MM.1S (cell line): ENCODE data around the gene CSGALNACT2.

Experiments
- DNase-seq: peaks from one replicate; pipeline ENCODE4 v3.0.0-alpha.2; 2015
- H2AFZ ChIP-seq: fragments of 300-600 bp; sonication (generic); 2 replicates; pipeline ENCODE4 v1.6.0; 2016; ENCODE audit warnings: antibody characterized with exemption, low read length
- H3F3A ChIP-seq: fragments of 300-600 bp; sonication (generic); 2 replicates; pipeline ENCODE4 v1.6.1; 2016; ENCODE audit warnings: mild to moderate bottlenecking, antibody characterized with exemption, low read length, moderate library complexity, mixed read lengths; ENCODE audit not compliant: insufficient read depth
- H3K27ac ChIP-seq: fragments of 300-600 bp; sonication (generic); 2 replicates; pipeline ENCODE4 v1.5.1; 2016; ENCODE audit warnings: mild to moderate bottlenecking, low read length
- H3K27me3 ChIP-seq: fragments of 300-600 bp; sonication (generic); replicated peaks from 2 replicates; pipeline ENCODE4 v1.6.0; 2016; ENCODE audit warnings: low read length; ENCODE audit not compliant: insufficient read depth
- H3K36me3 ChIP-seq: fragments of 300-600 bp; sonication (generic); replicated peaks from 2 replicates; pipeline ENCODE4 v1.6.1; 2016; ENCODE audit warnings: mild to moderate bottlenecking, low read length, mixed read lengths; ENCODE audit not compliant: insufficient read depth
- H3K4me1 ChIP-seq: fragments of 300-600 bp; sonication (generic); 2 replicates; pipeline ENCODE4 v1.6.1; 2016; ENCODE audit warnings: low read length, mixed read lengths
- H3K4me2 ChIP-seq: fragments of 300-600 bp; sonication (generic); 2 replicates; pipeline ENCODE4 v1.6.0; 2016; ENCODE audit warnings: low read depth, low read length
- H3K4me3 ChIP-seq: fragments of 300-600 bp; sonication (generic); 2 replicates; pipeline ENCODE4 v1.5.1; 2016; ENCODE audit warnings: low read length, mixed read lengths
- H3K79me2 ChIP-seq: fragments of 300-600 bp; sonication (generic); 2 replicates; pipeline ENCODE4 v1.6.1; 2016; ENCODE audit warnings: mixed run types, low read length, mixed read lengths
- H3K9ac ChIP-seq: fragments of 300-600 bp; sonication (generic); 2 replicates; pipeline ENCODE4 v1.6.1; 2016; ENCODE audit warnings: low read length, mixed read lengths
- H3K9me2 ChIP-seq: fragments of 300-600 bp; sonication (generic); replicated peaks from 2 replicates; pipeline ENCODE4 v1.6.1; 2016; ENCODE audit warnings: mild to moderate bottlenecking, low read length, mixed read lengths; ENCODE audit not compliant: insufficient read depth
- H3K9me3 ChIP-seq: fragments of 300-600 bp; sonication (generic); replicated peaks from 2 replicates; pipeline ENCODE4 v1.6.1; 2016; ENCODE audit warnings: mild to moderate bottlenecking, low read length, mixed read lengths; ENCODE audit not compliant: insufficient read depth
- H4K20me1 ChIP-seq: fragments of 300-600 bp; sonication (generic); 2 replicates; pipeline ENCODE4 v1.6.1; 2016; ENCODE audit warnings: mild to moderate bottlenecking, low read length, moderate library complexity, mixed read lengths; ENCODE audit not compliant: insufficient read depth
- EZH2 ChIP-seq: fragments of 300-600 bp; sonication (generic); optimal IDR thresholded peaks from 2 replicates; pipeline ENCODE3; 2017; ENCODE audit warnings: low read depth, mild to moderate bottlenecking, antibody characterized with exemption, low read length, mixed read lengths
- EZH2phosphoT487 ChIP-seq: fragments of 300-600 bp; sonication (generic); IDR thresholded peaks from 2 replicates; pipeline ENCODE4 v1.6.1; 2018; ENCODE audit warnings: antibody characterized with exemption, low read length
- TF ChIP-seq, protein P1 (sequence below): fragments of 300-600 bp; sonication (generic); IDR thresholded peaks from 2 replicates; pipeline ENCODE4 v1.5.1; 2016; ENCODE audit warnings: antibody characterized with exemption, low read length, mixed read lengths

Gene CSGALNACT2

DNA sequence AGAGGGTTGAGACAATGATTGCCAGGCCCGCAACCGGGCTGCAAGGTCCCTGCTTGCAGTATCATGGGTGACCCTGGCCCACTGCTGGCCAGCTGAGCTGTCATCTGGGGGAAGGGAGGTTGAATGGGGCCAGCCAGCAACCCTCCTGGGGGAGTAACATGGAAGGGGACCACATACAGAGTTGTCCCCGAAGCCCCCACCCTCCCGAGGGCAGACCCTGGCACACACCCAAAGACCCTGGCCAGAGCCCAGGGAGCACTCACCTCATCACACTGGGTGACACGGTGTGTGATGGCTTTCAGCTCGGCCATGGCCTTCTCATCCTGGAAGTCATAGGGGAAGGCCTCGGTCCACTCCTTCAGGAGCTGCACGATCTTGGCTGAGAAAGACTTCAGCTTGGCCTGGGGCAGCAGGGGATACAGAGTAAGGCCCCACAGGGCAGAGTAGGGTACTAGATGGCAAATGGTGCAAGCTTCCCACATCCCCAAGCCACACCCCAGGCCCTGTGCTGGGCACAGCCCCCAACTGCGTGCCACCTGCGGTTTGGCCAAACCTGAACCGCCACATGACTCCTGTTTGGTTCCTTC is 63.4 kb downstream of the CSGALNACT2 start:
- TF ChIP-seq EZH2phosphoT487, result no peak
- TF ChIP-seq, protein P1, sequence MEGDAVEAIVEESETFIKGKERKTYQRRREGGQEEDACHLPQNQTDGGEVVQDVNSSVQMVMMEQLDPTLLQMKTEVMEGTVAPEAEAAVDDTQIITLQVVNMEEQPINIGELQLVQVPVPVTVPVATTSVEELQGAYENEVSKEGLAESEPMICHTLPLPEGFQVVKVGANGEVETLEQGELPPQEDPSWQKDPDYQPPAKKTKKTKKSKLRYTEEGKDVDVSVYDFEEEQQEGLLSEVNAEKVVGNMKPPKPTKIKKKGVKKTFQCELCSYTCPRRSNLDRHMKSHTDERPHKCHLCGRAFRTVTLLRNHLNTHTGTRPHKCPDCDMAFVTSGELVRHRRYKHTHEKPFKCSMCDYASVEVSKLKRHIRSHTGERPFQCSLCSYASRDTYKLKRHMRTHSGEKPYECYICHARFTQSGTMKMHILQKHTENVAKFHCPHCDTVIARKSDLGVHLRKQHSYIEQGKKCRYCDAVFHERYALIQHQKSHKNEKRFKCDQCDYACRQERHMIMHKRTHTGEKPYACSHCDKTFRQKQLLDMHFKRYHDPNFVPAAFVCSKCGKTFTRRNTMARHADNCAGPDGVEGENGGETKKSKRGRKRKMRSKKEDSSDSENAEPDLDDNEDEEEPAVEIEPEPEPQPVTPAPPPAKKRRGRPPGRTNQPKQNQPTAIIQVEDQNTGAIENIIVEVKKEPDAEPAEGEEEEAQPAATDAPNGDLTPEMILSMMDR, result no peak
- TF ChIP-seq EZH2, result no peak
- H3K9me2 ChIP-seq, result no peaks in the 10 kb centered on the region
- H3K27ac ChIP-seq, result no peak overlapping the region
- H3K4me3 ChIP-seq, result no peak overlapping the region
- H3K4me2 ChIP-seq, result peak overlapping the region; percentile 75; the same call in 1 of the 2 replicates
- no peak overlapping the region for H2AFZ ChIP-seq
- no peaks in the 10 kb centered on the region for H3K4me1 ChIP-seq
- no peak overlapping the region for H3K9ac ChIP-seq
- H3F3A ChIP-seq, result no peaks in the 10 kb centered on the region
- H3K9me3 ChIP-seq, result no peaks in the 10 kb centered on the region
- H4K20me1 ChIP-seq, result no peaks in the 10 kb centered on the region
- H3K79me2 ChIP-seq, result no peaks in the 10 kb centered on the region
- H3K36me3 ChIP-seq, result no peaks in the 10 kb centered on the region
- H3K27me3 ChIP-seq, result no peaks in the 10 kb centered on the region
- no peak for DNase-seq

DNA sequence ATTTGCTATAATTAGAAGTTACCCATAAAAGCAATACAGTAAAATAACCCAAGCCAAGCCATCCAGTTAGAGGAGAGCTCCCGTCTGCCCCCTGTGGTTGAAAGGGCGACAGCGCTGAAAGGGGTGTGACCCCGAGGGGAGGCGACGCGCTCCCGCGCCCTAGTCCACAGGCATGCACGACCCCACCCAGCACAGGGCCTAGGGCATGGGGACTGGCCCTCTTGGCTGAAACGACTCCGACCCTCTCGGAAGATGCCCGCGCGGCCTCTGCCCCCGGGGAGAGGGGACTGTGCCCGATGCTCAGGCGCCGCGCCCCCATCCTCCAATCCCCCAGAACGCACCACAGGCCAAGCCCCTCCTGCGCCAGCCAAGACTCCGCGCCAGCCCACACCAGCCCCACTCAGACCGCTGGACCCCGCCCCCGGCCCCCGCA is 64.0 kb downstream of the CSGALNACT2 start:
- no peaks in the 10 kb centered on the region for H3K79me2 ChIP-seq
- H2AFZ ChIP-seq, result 0 out of 2 replicates have a peak overlapping the region, but pooled peaks have one; percentile 30
- TF ChIP-seq EZH2, result no peak
- TF ChIP-seq, protein P1, result peak; percentile 57
- no peaks in the 10 kb centered on the region for H4K20me1 ChIP-seq
- H3K27ac ChIP-seq, result no peak overlapping the region
- H3K9me3 ChIP-seq, result no peaks in the 10 kb centered on the region
- H3K27me3 ChIP-seq, result no peaks in the 10 kb centered on the region
- peak overlapping the region; percentile 49; the same call in 1 of the 2 replicates for H3K4me3 ChIP-seq
- no peaks in the 10 kb centered on the region for H3F3A ChIP-seq
- no peaks in the 10 kb centered on the region for H3K9me2 ChIP-seq
- H3K4me2 ChIP-seq, result peak overlapping the region; percentile 75
- H3K4me1 ChIP-seq, result no peaks in the 10 kb centered on the region
- peak; percentile 34 for DNase-seq
- no peaks in the 10 kb centered on the region for H3K36me3 ChIP-seq
- H3K9ac ChIP-seq, result no peak overlapping the region

DNA sequence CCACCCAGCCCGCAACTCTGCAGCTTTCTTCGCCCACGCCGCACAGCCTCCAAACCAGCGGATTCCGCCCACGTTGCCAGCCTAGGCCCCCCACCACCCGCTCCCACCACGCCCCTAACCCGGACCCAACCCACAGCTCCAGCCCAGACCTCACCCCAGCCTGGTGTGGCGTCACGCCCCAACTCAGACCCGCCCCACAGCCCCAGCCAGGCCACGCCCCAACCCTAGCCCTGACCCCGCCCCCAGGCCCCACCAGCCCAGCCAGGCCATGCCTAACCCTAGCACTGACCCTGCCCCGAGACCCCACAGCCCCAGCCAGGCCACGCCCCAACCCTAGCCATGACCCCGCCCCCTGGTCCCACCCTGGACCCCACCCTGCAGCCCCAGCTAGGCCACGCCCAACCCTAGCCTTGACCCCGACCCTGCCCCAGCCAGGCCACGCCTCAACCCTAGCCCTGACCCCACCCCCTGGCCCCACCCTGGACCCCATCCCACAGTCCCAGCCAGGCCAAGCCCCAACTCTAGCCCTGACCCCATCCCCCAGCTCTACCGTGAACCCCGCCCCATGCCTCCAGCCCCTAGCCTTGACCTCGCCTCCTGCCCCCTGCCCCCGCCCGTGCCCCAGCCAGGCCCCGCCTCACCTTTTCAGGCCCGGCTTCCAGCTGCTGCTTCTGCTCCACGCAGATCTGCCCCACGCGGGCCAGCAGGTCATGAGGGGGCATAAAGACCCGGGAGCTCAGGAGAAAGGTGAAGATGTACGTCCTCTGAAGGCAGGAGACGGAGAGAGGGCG is 64.6 kb downstream of the CSGALNACT2 start:
- peak overlapping the region; percentile 75 for H3K4me2 ChIP-seq

More for the DNA sequence above, 64.6 kb downstream of the CSGALNACT2 start:
- Histone ChIP-seq H3K27me3 (no peaks in the 10 kb centered on the region), H3K9me2 (no peaks in the 10 kb centered on the region), H4K20me1 (no peaks in the 10 kb centered on the region), H3K4me1 (no peaks in the 10 kb centered on the region), H3K27ac (no peak overlapping the region), H3K4me3 (peak overlapping the region; percentile 49; the same call in 1 of the 2 replicates), H3K9ac (no peak overlapping the region), H3K9me3 (no peaks in the 10 kb centered on the region), H3K79me2 (no peaks in the 10 kb centered on the region), H2AFZ (0 out of 2 replicates have a peak overlapping the region, but pooled peaks have one; percentile 30), H3F3A (no peaks in the 10 kb centered on the region), H3K36me3 (no peaks in the 10 kb centered on the region)
- no peak for TF ChIP-seq EZH2
- DNase-seq, result no peak
